Thyroid gland (tissue), 4 donors: ENCODE results near the gene ABHD1.
A peak's percentile ranks its signal among the peaks of the same experiment; 100 is the strongest.

Source experiments
- CTCF ChIP-seq, 6 experiments: fragments of 200-600 bp in 3 of 6; fragments of 450-650 bp in 3 of 6; sonication (generic) in 3 of 6; IDR thresholded peaks; one replicate each; pipeline ENCODE4 v1.5.1; 2016 to 2019; ENCODE audit warnings: antibody characterized with exemption in 6 of 6, mild to moderate bottlenecking in 2 of 6, inconsistent platforms in 1 of 6, moderate library complexity in 1 of 6
- POLR2A ChIP-seq, 2 donors: fragments of 450-650 bp; IDR thresholded peaks; one replicate each; pipeline ENCODE4 v1.6.1; 2017; ENCODE audit warnings: antibody characterized with exemption in 2 of 2, mild to moderate bottlenecking in 2 of 2, moderate library complexity in 1 of 2

DNA sequence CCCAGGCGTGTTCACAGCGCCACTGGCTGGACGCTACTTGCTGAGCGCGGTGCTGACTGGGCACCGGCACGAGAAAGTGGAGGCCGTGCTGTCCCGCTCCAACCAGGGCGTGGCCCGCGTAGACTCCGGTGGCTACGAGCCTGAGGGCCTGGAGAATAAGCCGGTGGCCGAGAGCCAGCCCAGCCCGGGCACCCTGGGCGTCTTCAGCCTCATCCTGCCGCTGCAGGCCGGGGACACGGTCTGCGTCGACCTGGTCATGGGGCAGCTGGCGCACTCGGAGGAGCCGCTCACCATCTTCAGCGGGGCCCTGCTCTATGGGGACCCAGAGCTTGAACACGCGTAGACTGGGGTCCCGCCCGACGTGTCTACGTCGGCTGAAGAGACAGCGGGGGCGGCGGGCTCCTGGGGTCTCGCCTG lies 37.9 kb upstream of the ABHD1 start:
- TF ChIP-seq CTCF (IDR thresholded peaks at IDR 0.05) (peak in 2 of 6 experiments; percentile 29 to 47), POLR2A (IDR thresholded peaks at IDR 0.05) (peak in 1 of 2 donors; percentile 15)
